Measurements from ENCODE around the gene VWF.

Gene VWF

GRCh38 chr12:5909560-5909959 is 214.9 kb downstream of the VWF start:
- Histone ChIP-seq H3K36me3 (ENCODE audit: control insufficient read depth, insufficient read depth, low read length) (no peaks in the 10 kb centered on the region), H3K4me1 (ENCODE audit: control insufficient read depth, insufficient read depth, low read length) (0 out of 2 replicates have a peak, but pooled peaks cover 7% of the 10 kb centered on the region), H3K9ac (ENCODE audit: low read length) (no peak overlapping the region), H3K4me3 (ENCODE audit: low read depth, low read length) (no peak overlapping the region), H3K27me3 (ENCODE audit: control insufficient read depth, insufficient read depth, low read length) (no peaks in the 10 kb centered on the region), H3K9me3 (ENCODE audit: control insufficient read depth, insufficient read depth, low read depth, low read length) (no peaks in the 10 kb centered on the region), H3K27ac (ENCODE audit: low read depth, low read length) (no peak overlapping the region)

- Histone ChIP-seq H3K36me3 (ENCODE audit: control insufficient read depth, insufficient read depth, low read length) (no peaks in the 10 kb centered on the region), H3K27me3 (ENCODE audit: control insufficient read depth, insufficient read depth, low read length) (no peaks in the 10 kb centered on the region), H3K9me3 (ENCODE audit: control insufficient read depth, insufficient read depth, low read depth, low read length) (no peaks in the 10 kb centered on the region), H3K4me3 (ENCODE audit: low read depth, low read length) (no peak overlapping the region), H3K4me1 (ENCODE audit: control insufficient read depth, insufficient read depth, low read length) (0 out of 2 replicates have a peak, but pooled peaks cover 10% of the 10 kb centered on the region), H3K27ac (ENCODE audit: low read depth, low read length) (no peak overlapping the region), H3K9ac (ENCODE audit: low read length) (no peak overlapping the region)
Observed at GRCh38 chr12:5908251-5908650, 216.2 kb downstream of the VWF start.

GRCh38 chr12:5907807-5908206 is 216.7 kb downstream of the VWF start:
- H3K4me1 ChIP-seq (ENCODE audit: control insufficient read depth, insufficient read depth, low read length), result 0 out of 2 replicates have a peak, but pooled peaks cover 10% of the 10 kb centered on the region
- no peak overlapping the region for H3K27ac ChIP-seq (ENCODE audit: low read depth, low read length)
- H3K9ac ChIP-seq (ENCODE audit: low read length), result no peak overlapping the region
- no peaks in the 10 kb centered on the region for H3K27me3 ChIP-seq (ENCODE audit: control insufficient read depth, insufficient read depth, low read length)
- no peaks in the 10 kb centered on the region for H3K9me3 ChIP-seq (ENCODE audit: control insufficient read depth, insufficient read depth, low read depth, low read length)
- H3K36me3 ChIP-seq (ENCODE audit: control insufficient read depth, insufficient read depth, low read length), result no peaks in the 10 kb centered on the region
- no peak overlapping the region for H3K4me3 ChIP-seq (ENCODE audit: low read depth, low read length)

- Histone ChIP-seq H3K4me3 (ENCODE audit: low read depth, low read length) (no peak overlapping the region), H3K27ac (ENCODE audit: low read depth, low read length) (no peak overlapping the region), H3K9me3 (ENCODE audit: control insufficient read depth, insufficient read depth, low read depth, low read length) (no peaks in the 10 kb centered on the region), H3K27me3 (ENCODE audit: control insufficient read depth, insufficient read depth, low read length) (no peaks in the 10 kb centered on the region), H3K9ac (ENCODE audit: low read length) (no peak overlapping the region), H3K36me3 (ENCODE audit: control insufficient read depth, insufficient read depth, low read length) (no peaks in the 10 kb centered on the region), H3K4me1 (ENCODE audit: control insufficient read depth, insufficient read depth, low read length) (peaks cover 16% of the 10 kb centered on the region; the same call in 1 of the 2 replicates)
Observed at GRCh38 chr12:5905757-5906156, 218.7 kb downstream of the VWF start.

GRCh38 chr12:5904969-5905368 is 219.5 kb downstream of the VWF start:
- Histone ChIP-seq H3K4me3 (ENCODE audit: low read depth, low read length) (no peak overlapping the region), H3K9ac (ENCODE audit: low read length) (no peak overlapping the region), H3K27me3 (ENCODE audit: control insufficient read depth, insufficient read depth, low read length) (no peaks in the 10 kb centered on the region), H3K4me1 (ENCODE audit: control insufficient read depth, insufficient read depth, low read length) (peaks cover 19% of the 10 kb centered on the region; the same call in 1 of the 2 replicates), H3K27ac (ENCODE audit: low read depth, low read length) (no peak overlapping the region), H3K9me3 (ENCODE audit: control insufficient read depth, insufficient read depth, low read depth, low read length) (no peaks in the 10 kb centered on the region), H3K36me3 (ENCODE audit: control insufficient read depth, insufficient read depth, low read length) (no peaks in the 10 kb centered on the region)

GRCh38 chr12:5904441-5904840 is 220.0 kb downstream of the VWF start:
- Histone ChIP-seq H3K9me3 (ENCODE audit: control insufficient read depth, insufficient read depth, low read depth, low read length) (no peaks in the 10 kb centered on the region), H3K36me3 (ENCODE audit: control insufficient read depth, insufficient read depth, low read length) (no peaks in the 10 kb centered on the region), H3K4me1 (ENCODE audit: control insufficient read depth, insufficient read depth, low read length) (peaks cover 19% of the 10 kb centered on the region; the same call in 1 of the 2 replicates), H3K4me3 (ENCODE audit: low read depth, low read length) (no peak overlapping the region), H3K27ac (ENCODE audit: low read depth, low read length) (no peak overlapping the region), H3K27me3 (ENCODE audit: control insufficient read depth, insufficient read depth, low read length) (no peaks in the 10 kb centered on the region), H3K9ac (ENCODE audit: low read length) (no peak overlapping the region)

GRCh38 chr12:5902736-5903135 is 221.7 kb downstream of the VWF start:
- no peaks in the 10 kb centered on the region for H3K9me3 ChIP-seq (ENCODE audit: control insufficient read depth, insufficient read depth, low read depth, low read length)
- no peaks in the 10 kb centered on the region for H3K27me3 ChIP-seq (ENCODE audit: control insufficient read depth, insufficient read depth, low read length)
- no peak overlapping the region for H3K27ac ChIP-seq (ENCODE audit: low read depth, low read length)

GRCh38 chr12:5901416-5901815 is 223.1 kb downstream of the VWF start:
- Histone ChIP-seq H3K9ac (ENCODE audit: low read length) (no peak overlapping the region), H3K4me1 (ENCODE audit: control insufficient read depth, insufficient read depth, low read length) (peaks cover 19% of the 10 kb centered on the region; the same call in 1 of the 2 replicates), H3K36me3 (ENCODE audit: control insufficient read depth, insufficient read depth, low read length) (no peaks in the 10 kb centered on the region), H3K4me3 (ENCODE audit: low read depth, low read length) (no peak overlapping the region), H3K9me3 (ENCODE audit: control insufficient read depth, insufficient read depth, low read depth, low read length) (no peaks in the 10 kb centered on the region), H3K27ac (ENCODE audit: low read depth, low read length) (no peak overlapping the region), H3K27me3 (ENCODE audit: control insufficient read depth, insufficient read depth, low read length) (no peaks in the 10 kb centered on the region)

More at GRCh38 chr12:5902736-5903135, 221.7 kb downstream of the VWF start:
- Histone ChIP-seq H3K4me3 (ENCODE audit: low read depth, low read length) (no peak overlapping the region), H3K4me1 (ENCODE audit: control insufficient read depth, insufficient read depth, low read length) (peaks cover 19% of the 10 kb centered on the region; the same call in 1 of the 2 replicates), H3K36me3 (ENCODE audit: control insufficient read depth, insufficient read depth, low read length) (no peaks in the 10 kb centered on the region), H3K9ac (ENCODE audit: low read length) (no peak overlapping the region)

- Histone ChIP-seq H3K4me1 (ENCODE audit: control insufficient read depth, insufficient read depth, low read length) (peaks cover 19% of the 10 kb centered on the region; the same call in 1 of the 2 replicates), H3K27me3 (ENCODE audit: control insufficient read depth, insufficient read depth, low read length) (no peaks in the 10 kb centered on the region)
Observed at GRCh38 chr12:5900533-5901205, 223.8 kb downstream of the VWF start.

GRCh38 chr12:5900076-5900475 is 224.4 kb downstream of the VWF start:
- Histone ChIP-seq H3K4me1 (ENCODE audit: control insufficient read depth, insufficient read depth, low read length) (peaks cover 18% of the 10 kb centered on the region; the same call in 1 of the 2 replicates), H3K9ac (ENCODE audit: low read length) (no peak overlapping the region), H3K36me3 (ENCODE audit: control insufficient read depth, insufficient read depth, low read length) (no peaks in the 10 kb centered on the region), H3K27me3 (ENCODE audit: control insufficient read depth, insufficient read depth, low read length) (no peaks in the 10 kb centered on the region), H3K27ac (ENCODE audit: low read depth, low read length) (no peak overlapping the region), H3K4me3 (ENCODE audit: low read depth, low read length) (no peak overlapping the region), H3K9me3 (ENCODE audit: control insufficient read depth, insufficient read depth, low read depth, low read length) (no peaks in the 10 kb centered on the region)

More at GRCh38 chr12:5900533-5901205, 223.8 kb downstream of the VWF start:
- Histone ChIP-seq H3K9ac (ENCODE audit: low read length) (no peak overlapping the region), H3K36me3 (ENCODE audit: control insufficient read depth, insufficient read depth, low read length) (no peaks in the 10 kb centered on the region), H3K4me3 (ENCODE audit: low read depth, low read length) (no peak overlapping the region), H3K9me3 (ENCODE audit: control insufficient read depth, insufficient read depth, low read depth, low read length) (no peaks in the 10 kb centered on the region), H3K27ac (ENCODE audit: low read depth, low read length) (no peak overlapping the region)

- H3K27ac ChIP-seq (ENCODE audit: low read depth, low read length), result no peak overlapping the region
- H3K9ac ChIP-seq (ENCODE audit: low read length), result no peak overlapping the region
- H3K36me3 ChIP-seq (ENCODE audit: control insufficient read depth, insufficient read depth, low read length), result no peaks in the 10 kb centered on the region
- H3K9me3 ChIP-seq (ENCODE audit: control insufficient read depth, insufficient read depth, low read depth, low read length), result no peaks in the 10 kb centered on the region
- H3K4me3 ChIP-seq (ENCODE audit: low read depth, low read length), result no peak overlapping the region
- H3K27me3 ChIP-seq (ENCODE audit: control insufficient read depth, insufficient read depth, low read length), result no peaks in the 10 kb centered on the region
- peaks cover 14% of the 10 kb centered on the region; the same call in 1 of the 2 replicates for H3K4me1 ChIP-seq (ENCODE audit: control insufficient read depth, insufficient read depth, low read length)
Observed at GRCh38 chr12:5899675-5900074, 224.8 kb downstream of the VWF start.
